CD4-positive, alpha-beta T cell treated with Interleukin-17A for 1 hour (primary cell): ENCODE results near the gene PDE11A.

Source experiments
- DNase-seq: peaks from one replicate; pipeline ENCODE4 v3.0.0-alpha.2; 2020

PDE11A gene

DNA sequence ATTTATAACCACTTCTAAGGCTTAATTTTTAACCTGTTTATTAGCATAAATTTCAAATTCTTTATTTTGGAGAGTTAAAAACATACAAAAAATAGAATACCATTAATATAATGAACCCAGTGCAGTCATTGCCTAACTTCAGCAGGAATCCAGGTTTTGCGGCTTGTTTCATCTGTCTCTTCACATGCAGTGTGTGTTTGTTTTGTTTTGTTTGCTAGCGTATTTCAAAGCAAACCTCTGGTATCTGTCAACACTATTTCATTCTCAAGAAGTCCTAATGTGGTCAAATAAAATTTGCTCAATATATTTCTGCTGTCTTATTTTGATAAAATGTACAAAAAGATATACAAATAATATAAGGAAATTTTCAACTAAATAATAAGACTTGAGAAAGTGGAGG is 351.5 kb downstream of the PDE11A start:
- DNase-seq = no peak

DNA sequence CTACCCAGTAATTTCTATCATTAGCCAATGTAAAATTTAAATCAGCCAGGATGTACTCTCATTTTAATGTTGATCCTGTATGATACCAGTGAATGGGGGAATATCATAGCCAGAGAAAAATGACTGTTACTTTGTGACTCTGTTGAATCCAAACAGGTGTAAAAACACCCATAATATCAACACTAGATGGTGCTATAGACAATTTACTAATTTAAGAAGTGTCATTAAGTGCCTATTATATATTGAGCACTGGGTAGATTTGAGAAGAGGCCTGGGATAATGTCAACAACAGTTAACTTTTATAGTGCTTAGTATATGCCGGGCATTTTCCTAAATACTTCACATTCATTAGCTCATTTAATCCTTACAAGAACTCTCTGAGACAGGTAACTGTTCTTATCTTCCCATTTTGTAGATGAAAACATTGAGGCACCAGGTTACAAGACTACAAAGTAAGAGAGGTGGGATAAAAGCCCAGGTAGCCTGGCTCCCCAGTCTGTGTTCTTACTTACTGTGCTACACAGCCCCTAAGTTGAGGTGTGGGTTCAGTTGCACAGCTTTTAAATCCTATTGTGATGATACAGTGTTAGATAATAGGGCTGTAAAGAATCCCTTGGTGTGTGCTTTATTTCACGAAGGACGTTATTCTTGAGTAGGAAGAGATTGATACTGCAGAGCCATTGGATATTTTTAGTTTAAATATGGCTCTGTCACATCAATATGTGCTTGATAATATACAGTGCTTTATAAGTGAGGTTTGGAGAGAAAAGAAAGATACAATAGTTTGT is 354.6 kb downstream of the PDE11A start:
- no peak for DNase-seq

- no peak for DNase-seq
These were observed 356.1 kb downstream of the PDE11A start for GRCh38 chr2:177716484-177716883.

DNA sequence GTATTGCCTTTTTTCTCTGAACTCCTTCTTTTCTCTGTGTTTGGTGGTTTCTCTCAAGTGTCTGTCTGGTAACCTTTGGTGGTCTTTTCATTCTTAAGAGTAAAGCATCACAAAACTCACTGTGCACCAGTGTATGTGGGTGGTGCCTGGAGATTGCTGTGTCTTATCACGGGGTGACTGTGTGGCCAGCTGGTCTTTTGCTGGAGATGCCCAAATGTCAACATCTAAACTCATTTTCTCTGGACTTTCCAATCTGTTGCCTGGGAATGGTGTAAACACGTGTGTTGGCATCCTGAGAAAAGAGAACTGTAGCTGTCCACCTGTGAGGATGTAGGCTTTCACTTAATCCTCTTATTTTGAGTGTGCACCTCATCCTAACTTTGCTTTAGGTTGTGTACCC is 356.8 kb downstream of the PDE11A start:
- no peak for DNase-seq

GRCh38 chr2:177714704-177715103 is 357.9 kb downstream of the PDE11A start:
- no peak for DNase-seq

- no peak for DNase-seq
These were observed 360.1 kb downstream of the PDE11A start for GRCh38 chr2:177712462-177712861.

- no peak for DNase-seq
These were observed 360.9 kb downstream of the PDE11A start for GRCh38 chr2:177711483-177712265.

DNA sequence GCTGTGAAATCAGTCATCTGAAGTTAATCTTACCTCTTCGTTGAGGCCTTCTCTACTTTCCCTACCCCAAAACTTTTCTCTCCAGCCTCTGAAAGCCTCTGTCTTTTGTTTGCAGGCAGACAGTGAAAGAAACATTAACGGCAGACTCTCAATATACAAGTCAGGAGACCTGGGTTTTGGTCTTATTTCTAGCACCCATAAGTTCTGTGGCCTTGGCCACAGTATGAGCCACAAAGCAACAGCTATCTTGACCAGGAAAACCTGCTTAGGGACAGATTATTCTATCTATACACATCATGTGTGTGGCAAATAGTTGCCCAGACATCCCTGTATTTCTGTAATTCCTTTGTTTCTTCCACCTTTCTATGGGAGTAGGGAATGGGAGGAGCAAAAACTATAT is 361.7 kb downstream of the PDE11A start:
- DNase-seq = no peak

DNA sequence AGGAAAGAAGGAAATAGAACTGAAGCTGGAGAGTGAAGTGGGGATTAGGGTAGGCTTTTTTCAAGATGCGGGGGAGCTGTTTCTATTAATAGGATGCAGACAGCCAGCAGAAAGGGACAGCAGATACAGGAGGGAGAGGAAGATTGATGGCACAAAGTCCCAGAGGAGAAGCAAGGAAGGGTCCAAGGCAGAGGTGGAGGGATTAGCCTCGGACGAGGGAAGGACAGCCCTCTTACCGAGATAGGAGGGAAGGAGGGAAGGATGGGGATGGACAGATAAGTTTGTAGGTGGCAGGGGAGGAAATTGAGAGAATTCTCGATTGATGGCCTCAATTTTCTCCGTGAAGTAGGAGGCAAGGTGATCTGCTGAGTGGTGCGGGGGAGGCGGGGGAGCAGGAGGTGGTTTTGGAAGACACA is 362.6 kb downstream of the PDE11A start:
- DNase-seq = no peak

GRCh38 chr2:177708660-177709444 is 363.7 kb downstream of the PDE11A start:
- no peak for DNase-seq

- no peak for DNase-seq
These were observed 364.5 kb downstream of the PDE11A start for GRCh38 chr2:177708106-177708505.

- DNase-seq = no peak
These were observed 366.9 kb downstream of the PDE11A start for GRCh38 chr2:177705511-177706173.

- no peak for DNase-seq
These were observed 369.4 kb downstream of the PDE11A start for GRCh38 chr2:177703159-177703558.

DNA sequence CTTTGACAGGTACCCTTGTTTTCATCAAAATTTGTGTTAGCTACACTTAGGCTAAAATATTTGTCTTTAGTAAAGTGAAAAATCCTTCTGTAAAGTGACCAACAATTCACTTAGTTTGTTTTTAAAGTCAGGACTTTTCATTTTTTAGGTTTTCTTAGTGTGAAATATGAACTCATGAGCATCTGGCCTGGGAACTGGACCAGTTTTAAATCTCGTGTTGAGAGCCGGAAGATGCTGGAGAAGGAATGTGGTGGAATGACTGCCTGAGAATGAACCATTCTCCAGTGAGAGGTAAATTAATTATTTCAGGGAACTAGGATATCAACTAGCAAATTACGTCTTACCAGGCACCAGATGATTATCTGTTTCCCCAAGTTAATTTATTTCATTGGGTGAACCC is 374.3 kb downstream of the PDE11A start:
- no peak for DNase-seq

GRCh38 chr2:177694348-177694747 is 378.2 kb downstream of the PDE11A start:
- no peak for DNase-seq

DNA sequence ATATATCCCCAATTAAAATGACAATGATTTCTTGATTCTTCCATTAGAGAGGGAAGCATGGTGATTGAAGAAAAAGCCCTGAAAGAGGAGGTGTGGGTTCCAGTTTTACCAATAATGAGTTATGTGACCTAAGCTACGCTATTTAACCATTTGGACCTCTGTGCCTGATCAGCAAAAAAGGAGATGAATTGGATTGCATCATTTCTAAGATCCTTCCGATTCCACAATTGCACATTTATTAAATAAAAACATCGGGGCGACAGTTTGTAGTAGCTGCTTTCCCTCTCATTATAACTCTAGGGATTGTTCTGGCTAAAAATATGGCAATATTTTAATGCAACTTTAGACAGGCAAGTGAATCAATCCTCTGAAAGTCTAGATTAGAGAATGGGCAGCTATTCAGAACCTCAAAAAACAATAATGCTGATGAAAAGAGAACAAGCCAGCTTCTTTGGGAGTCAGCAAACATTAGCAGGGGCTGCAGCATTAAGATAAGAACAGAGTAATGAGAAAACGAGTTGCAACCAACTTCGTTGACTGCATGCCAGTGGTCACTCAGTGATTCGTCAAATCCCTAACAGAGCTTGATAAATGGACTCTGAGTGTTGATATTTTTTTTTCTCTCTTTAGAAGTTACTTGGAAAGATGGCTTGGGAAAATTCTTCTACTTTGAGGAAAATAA is 378.8 kb downstream of the PDE11A start:
- no peak for DNase-seq

DNA sequence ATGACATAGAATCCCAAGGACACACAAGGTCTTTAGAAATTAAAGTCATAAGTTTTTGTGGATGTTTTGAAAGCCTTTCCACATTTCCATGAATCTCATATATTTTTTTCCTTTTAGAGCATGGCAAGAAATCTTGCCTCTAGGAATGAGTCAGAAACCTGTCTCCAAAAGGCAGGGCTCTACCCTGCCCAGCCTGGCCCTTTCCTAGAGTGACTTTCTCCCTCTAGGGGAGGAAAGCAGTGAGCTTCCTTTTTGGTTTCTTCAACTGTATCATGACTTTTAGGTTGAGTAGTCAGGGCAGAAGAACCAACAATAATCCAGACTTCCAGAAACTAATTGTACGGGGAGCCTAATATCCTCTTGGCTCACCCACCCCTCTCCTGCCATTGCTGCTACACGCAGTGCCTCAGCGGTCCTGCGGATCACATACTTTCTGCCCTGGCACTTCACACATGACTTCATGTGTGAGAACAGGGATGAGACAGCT is 379.8 kb downstream of the PDE11A start:
- DNase-seq = no peak

GRCh38 chr2:177692042-177692782 is 380.4 kb downstream of the PDE11A start:
- DNase-seq = no peak

GRCh38 chr2:177691177-177691576 is 381.4 kb downstream of the PDE11A start:
- DNase-seq = no peak

DNA sequence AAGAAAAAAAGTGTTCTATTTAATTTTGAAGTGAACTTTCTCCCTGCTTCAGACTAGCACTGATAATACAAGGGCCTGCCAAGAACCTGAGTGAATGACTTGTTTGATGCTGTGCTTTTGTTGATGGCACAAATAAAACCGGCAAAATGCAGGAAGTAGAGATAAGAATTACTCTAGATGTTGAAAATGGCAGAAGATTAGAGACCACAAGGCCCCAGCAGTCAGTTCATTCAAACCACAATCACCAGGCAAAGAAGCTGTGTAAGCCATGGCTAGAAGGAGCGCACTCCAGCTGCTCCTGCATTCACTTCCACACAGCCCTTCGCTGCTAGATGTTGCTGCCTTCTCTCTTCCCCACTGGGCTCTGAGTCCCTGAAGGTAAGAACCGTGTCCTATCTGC is 383.0 kb downstream of the PDE11A start:
- DNase-seq = no peak

- DNase-seq = no peak
These were observed 383.7 kb downstream of the PDE11A start for GRCh38 chr2:177688844-177689243.
